SJSA1 (cell line): ENCODE measurements around the gene SDC3. TPM values are rescaled to one million over a fixed set of nuclear protein-coding genes. Genes with fewer than 3 reads are reported as not detected.

Experiments
- DNase-seq, 2 experiments: peaks; one replicate each; pipeline ENCODE4 v3.0.0-alpha.2; 2015 to 2020; ENCODE audit warnings: low spot score in 2 of 2, low read depth in 1 of 2
- H3K27ac ChIP-seq: fragments of 250-450 bp; sonication (Bioruptor Pico); 2 replicates; pipeline ENCODE4 v1.5.1; 2020; ENCODE audit warnings: mild to moderate bottlenecking, moderate library complexity
- H3K27me3 ChIP-seq: fragments of 250-450 bp; sonication (Bioruptor Pico); replicated peaks from 2 replicates; pipeline ENCODE4 v1.5.1; 2020; ENCODE audit warnings: mild to moderate bottlenecking, moderate library complexity
- H3K36me3 ChIP-seq: fragments of 250-450 bp; sonication (Bioruptor Pico); 2 replicates; pipeline ENCODE4 v1.5.1; 2020; ENCODE audit warnings: mild to moderate bottlenecking
- H3K4me1 ChIP-seq: fragments of 250-450 bp; sonication (Bioruptor Pico); replicated peaks from 2 replicates; pipeline ENCODE4 v1.6.1; 2021; ENCODE audit warnings: mild to moderate bottlenecking
- H3K4me3 ChIP-seq: fragments of 250-450 bp; sonication (Bioruptor Pico); 2 replicates; pipeline ENCODE4 v1.5.1; 2020; ENCODE audit warnings: mild to moderate bottlenecking
- H3K9me3 ChIP-seq: fragments of 250-450 bp; sonication (Bioruptor Pico); replicated peaks from 2 replicates; pipeline ENCODE4 v1.5.1; 2020; ENCODE audit warnings: mild to moderate bottlenecking
- total RNA-seq: library from RNA; depleted of rRNA; stranded (reverse); fragments of >200 nt; shearing (Covaris generic); gene quantifications from 2 replicates; pipeline ENCODE4 v1.2.3, GENCODE V29; 2014

Gene SDC3
- total RNA-seq, 1 experiment from 2014 or later, result 43.6 TPM

DNA sequence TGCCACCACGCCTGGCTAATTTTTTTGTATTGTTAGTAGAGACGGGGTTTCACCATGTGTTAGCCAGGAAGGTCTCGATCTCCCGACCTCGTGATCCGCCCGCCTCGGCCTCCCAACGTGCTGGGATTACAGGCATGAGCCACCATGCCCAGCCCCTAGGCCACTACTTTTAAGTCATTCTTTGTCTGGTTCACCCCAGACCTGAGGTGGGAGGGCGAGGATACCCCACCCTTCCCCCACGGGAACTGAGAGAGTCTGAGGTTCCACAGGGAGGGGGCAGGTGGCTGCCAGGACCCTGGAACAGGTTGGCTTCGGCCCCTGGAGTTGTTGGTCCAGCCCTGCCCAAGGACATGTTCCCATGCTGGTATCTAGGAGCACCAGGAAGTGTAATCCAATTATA lies 7.7 kb upstream of the SDC3 start:
- peaks cover 20% of the 10 kb centered on the region for H3K4me1 ChIP-seq
- H3K4me3 ChIP-seq, result no peak overlapping the region
- no peaks in the 10 kb centered on the region for H3K9me3 ChIP-seq
- no peak for DNase-seq
- no peak overlapping the region for H3K27ac ChIP-seq
- H3K36me3 ChIP-seq, result no peaks in the 10 kb centered on the region
- no peaks in the 10 kb centered on the region for H3K27me3 ChIP-seq

DNA sequence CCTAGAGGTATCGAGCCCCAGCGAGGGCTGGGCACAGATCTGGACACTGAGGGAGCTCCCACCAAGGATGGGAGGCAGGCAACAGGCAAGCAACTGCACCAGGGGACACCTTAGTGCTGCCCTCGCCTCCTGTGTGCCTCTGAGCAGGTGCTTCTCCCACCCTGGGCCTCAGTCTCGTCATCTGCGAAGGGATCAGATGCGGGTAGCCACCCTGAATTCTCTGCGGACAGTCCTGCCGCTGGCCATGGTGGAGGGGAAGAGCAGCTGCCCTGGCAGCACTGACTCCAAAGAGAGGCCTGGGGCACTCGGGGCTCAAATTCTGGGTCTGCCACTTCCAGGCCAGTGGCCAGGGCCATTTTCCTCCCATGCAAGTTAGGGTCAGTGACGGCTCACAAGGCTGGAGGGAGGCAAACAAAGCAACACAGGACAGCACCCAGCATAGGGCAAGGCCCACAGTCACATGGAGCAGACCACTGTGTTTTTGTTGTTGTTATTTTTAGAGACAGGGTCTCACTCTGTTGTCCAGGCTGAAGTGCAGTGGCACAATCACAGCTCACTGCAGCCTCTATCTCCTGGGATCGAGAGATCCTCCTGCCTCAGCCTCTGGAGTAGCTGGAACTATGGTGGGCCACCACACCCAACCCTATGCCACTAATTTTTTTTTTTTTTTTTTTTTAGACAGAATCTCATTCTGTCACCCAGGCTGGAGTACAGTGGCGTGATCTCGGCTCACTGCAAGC lies 7.1 kb upstream of the SDC3 start:
- Histone ChIP-seq H3K9me3 (no peaks in the 10 kb centered on the region), H3K4me1 (peaks cover 19% of the 10 kb centered on the region), H3K27ac (no peak overlapping the region), H3K27me3 (no peaks in the 10 kb centered on the region), H3K4me3 (no peak overlapping the region), H3K36me3 (no peaks in the 10 kb centered on the region)
- no peak for DNase-seq

DNA sequence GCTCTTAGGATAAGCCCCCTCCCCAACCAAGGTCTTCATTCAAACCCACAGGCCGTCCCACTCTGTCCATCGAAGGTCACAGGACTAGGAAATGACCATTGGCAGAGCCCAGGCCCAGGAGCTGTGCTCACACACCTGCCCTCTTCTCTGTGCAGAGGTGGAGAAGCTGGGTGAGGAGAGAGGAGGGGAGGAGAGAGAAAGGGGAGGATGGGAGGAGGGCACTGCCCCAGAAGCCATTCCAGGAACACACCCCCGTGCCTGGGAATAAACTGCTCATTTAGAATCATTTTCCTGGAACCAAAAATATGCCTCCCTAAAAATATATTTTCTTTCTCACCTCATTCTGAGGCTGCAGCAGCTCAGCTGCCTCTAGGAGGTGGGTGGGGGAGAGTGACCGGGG lies 6.4 kb upstream of the SDC3 start:
- Histone ChIP-seq H3K9me3 (no peaks in the 10 kb centered on the region), H3K36me3 (no peaks in the 10 kb centered on the region), H3K27me3 (no peaks in the 10 kb centered on the region), H3K4me1 (peaks cover 18% of the 10 kb centered on the region), H3K27ac (no peak overlapping the region), H3K4me3 (no peak overlapping the region)
- no peak for DNase-seq

DNA sequence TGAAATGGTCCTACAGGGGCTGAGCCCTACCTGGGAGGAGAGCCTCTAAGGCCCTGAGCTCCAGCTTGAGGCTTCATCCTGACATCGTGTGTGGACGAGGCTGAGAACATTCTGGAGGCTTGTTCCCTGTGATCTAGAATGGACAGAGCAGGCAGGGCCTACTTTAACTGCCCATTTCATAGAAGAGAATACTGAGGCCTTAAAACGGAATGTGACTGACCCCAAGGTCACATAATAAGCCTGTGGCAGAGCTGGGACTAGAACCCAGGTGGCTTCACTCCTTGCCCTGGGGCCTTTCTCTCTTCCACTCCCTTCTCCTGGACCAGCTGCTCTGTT lies 6.0 kb upstream of the SDC3 start:
- no peaks in the 10 kb centered on the region for H3K9me3 ChIP-seq
- H3K4me3 ChIP-seq, result no peak overlapping the region
- H3K27ac ChIP-seq, result no peak overlapping the region
- peaks cover 19% of the 10 kb centered on the region for H3K4me1 ChIP-seq
- H3K27me3 ChIP-seq, result no peaks in the 10 kb centered on the region
- DNase-seq, result no peak
- no peaks in the 10 kb centered on the region for H3K36me3 ChIP-seq

DNA sequence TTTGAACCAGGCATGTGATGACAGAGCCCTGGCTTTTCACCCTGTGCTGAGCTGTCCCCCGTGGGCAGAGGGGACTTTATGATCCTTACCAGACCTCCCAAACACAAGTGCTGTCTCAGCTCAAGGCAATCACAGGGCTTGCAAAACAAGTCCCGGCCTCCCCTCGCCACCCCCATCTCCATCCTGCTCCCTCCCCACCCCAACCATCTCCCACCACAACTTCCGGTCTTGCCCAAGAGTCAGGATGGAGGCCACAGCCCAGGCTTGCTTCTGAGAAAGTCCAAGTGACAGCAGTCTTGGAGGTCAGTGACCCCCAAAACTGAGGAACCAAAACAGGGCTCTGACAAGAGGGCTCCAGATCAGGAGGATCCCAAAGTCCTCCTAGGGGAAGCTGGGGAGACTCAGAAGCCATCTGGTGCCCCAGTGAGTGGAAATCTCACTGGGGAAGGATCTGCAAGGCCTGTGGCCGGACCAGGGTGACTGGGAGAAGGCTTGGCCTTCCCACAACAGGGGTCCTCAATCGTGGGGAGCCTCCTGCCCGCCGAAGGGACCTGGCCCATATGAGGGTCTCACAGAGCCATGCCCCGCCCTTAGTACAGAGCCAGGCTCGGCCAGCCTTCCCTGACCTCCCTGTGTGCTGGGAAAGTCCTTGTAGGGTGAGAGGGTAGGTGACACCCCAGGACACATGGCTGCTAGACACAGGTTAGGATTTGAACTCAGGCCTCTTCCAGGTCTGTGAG lies 4.5 kb upstream of the SDC3 start:
- Histone ChIP-seq H3K36me3 (no peaks in the 10 kb centered on the region), H3K27ac (no peak overlapping the region), H3K9me3 (no peaks in the 10 kb centered on the region), H3K27me3 (no peaks in the 10 kb centered on the region), H3K4me3 (no peak overlapping the region), H3K4me1 (peaks cover 19% of the 10 kb centered on the region)
- DNase-seq, result no peak

DNA sequence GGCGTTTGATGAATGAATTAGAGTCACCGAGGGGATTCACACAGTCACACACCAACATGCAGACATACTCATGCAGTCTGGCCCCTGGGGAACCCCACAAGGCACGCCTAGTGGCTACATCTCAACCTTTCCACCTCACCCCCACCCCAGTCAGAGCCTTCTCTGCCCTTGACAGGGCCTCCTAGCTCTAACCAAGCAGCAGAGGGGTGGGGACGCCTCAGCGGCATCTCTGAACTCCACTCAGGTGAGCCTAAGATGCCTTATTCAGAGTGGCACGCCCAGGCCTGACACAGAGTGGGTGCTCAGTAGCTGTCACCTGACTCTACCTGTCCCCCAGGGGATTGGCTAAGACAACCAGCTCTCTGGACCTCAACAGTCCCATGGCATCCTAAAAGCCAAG lies 3.7 kb upstream of the SDC3 start:
- Histone ChIP-seq H3K36me3 (no peaks in the 10 kb centered on the region), H3K4me1 (peaks cover 26% of the 10 kb centered on the region), H3K4me3 (no peak overlapping the region), H3K27ac (no peak overlapping the region), H3K27me3 (no peaks in the 10 kb centered on the region), H3K9me3 (no peaks in the 10 kb centered on the region)
- no peak for DNase-seq

DNA sequence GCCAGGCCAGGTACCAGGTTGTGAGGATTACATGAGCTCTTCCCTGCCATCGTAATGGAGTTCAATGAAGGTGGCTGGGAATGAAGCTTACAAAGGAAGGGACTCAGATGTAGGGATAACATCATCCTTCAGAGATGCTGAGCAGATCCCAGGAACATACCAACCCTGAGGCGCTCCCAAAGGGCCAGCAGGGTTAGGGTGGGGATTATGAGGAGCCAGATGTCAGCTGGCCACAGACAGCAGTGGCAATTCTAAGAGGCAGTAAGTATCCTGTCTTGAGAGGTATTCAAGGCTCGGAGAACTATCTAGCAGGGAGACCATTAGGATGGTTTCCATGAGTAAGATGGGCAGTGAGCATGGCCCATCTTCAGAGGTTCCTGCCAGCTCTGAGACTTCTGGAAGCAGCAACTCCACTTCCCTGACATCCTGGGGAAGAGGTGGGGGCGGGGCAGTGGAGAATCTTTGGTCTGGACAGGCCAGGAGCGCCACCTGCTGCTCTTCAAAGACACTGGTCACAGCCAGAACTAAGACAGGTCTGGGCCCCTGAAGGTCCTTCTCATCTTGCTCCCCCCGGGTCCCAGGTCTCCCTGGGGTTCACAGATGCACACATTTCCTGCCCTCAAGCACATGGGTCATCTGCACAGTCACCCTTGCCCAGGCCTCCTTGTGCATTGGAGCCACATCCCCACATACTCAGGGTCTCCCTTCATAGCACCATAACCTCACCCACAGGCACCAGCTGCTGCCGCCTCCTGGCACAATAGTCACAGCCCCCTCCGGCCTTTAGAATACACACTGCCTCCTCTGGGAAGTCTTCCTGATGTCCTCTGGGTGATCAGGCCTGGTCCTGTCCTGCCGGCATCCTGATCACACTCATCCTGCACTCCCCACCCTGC lies 2.7 kb upstream of the SDC3 start:
- peaks cover 31% of the 10 kb centered on the region for H3K4me1 ChIP-seq
- H3K4me3 ChIP-seq, result no peak overlapping the region
- peak; percentile 80 to 89 for DNase-seq
- H3K27me3 ChIP-seq, result no peaks in the 10 kb centered on the region
- no peaks in the 10 kb centered on the region for H3K36me3 ChIP-seq
- no peaks in the 10 kb centered on the region for H3K9me3 ChIP-seq
- no peak overlapping the region for H3K27ac ChIP-seq

DNA sequence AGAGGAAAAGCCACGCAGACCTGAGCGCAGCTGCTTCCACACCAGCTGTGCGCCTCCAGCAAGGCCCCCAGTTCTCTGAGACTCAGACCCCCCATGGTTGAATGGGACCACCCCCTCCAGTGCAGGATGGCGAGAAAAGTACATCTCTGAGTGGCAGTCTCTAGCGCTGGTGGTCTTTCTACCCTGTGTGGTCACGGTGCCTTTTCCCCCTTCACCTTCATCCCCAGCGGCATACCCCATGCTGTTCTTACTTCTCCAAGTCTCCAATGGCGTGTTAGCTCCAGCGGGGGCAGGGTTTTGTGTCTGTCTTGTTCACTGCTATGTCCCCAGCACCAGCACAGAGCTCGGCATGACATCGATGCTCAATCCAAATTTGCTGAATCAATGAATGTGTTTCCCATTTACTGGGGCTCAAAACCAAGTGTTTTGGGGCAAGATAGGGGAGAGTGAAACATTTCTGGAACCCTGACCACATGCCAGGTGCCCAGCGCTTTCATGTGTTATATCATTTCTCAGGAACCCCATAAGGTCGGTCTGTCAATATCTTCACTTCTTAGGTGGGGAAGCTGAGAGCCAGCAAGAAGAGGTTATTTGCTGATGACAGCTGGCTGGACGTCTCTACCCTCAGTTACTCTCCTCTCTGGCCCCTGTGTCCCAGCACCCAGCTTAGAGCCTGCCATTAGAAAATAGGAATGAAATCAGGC lies 959 bp upstream of the SDC3 start:
- Histone ChIP-seq H3K9me3 (no peaks in the 10 kb centered on the region), H3K4me3 (peak overlapping the region; percentile 38; the same call in 1 of the 2 replicates), H3K27ac (peak overlapping the region; percentile 26; the same call in 1 of the 2 replicates)

DNA sequence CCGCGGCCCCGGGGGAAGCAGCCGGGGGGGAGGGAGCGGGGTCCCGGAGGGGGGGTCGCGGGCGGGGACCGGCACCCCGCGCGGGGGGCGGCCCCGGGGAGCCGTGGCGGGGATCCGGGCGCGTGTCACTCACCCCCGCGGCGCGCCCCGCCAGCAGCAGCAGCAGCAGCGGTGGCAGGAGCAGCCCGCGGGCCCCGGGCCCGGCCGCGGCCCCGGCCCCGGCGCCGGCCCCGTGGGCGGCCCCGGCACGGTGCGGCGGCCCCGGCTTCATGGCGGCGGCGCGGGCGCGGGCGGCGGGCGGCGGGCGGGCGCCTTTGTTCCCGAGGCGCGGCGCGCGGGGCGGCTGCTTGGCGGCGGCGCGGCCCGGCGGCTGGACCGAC lies 252 bp downstream of the SDC3 start:
- peak overlapping the region; percentile 54 for H3K4me3 ChIP-seq
- H3K27me3 ChIP-seq, result no peaks in the 10 kb centered on the region
- H3K27ac ChIP-seq, result no peak overlapping the region
- H3K36me3 ChIP-seq, result 0 out of 2 replicates have a peak, but pooled peaks cover 2% of the 10 kb centered on the region
- peaks cover 34% of the 10 kb centered on the region for H3K4me1 ChIP-seq
- no peaks in the 10 kb centered on the region for H3K9me3 ChIP-seq
- no peak for DNase-seq

More for the DNA sequence above, 959 bp upstream of the SDC3 start:
- H3K4me1 ChIP-seq, result peaks cover 31% of the 10 kb centered on the region
- no peaks in the 10 kb centered on the region for H3K27me3 ChIP-seq
- DNase-seq, result no peak
- no peaks in the 10 kb centered on the region for H3K36me3 ChIP-seq

DNA sequence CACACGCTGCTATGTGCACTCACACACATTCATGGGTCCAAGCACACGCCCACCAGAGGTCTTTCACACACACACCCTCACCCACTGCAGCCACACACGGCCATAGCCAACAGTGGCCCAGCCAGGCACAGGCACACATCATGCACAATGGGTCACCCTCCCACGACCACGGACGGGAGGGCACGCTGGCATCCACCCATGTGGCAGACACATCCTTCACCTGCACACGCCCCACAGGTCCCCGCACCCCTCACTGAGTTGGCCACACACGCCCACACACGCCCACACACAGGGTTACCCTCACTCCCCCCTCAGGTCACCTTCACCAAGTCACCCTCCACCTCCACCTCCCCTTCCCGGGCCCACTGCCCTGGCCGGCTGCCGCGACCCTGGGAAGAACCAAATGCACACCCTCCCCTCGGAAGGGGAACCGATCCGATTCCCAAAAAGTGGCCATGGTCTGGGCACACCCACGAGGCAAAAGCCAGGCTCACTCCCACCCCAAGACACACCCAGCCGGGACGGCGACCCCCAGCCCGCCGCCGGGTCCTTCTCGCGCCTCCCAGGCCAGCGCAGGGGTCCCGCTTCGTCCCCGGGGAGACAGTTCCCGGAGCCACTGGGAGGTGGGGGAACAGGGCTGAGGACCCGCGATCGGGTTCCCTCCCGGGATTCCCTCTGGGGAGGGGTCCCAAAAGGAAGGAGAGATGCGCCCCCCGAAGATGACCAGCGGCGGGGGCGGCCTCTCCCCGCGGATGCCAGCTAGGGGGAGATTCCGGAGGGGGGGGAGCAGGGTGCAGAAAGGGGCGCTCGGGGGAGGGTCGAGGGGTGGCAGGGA lies 860 bp downstream of the SDC3 start:
- Histone ChIP-seq H3K27ac (no peak overlapping the region), H3K36me3 (0 out of 2 replicates have a peak, but pooled peaks cover 2% of the 10 kb centered on the region), H3K4me1 (peaks cover 40% of the 10 kb centered on the region), H3K4me3 (peak overlapping the region; percentile 54), H3K27me3 (no peaks in the 10 kb centered on the region), H3K9me3 (no peaks in the 10 kb centered on the region)
- no peak for DNase-seq

DNA sequence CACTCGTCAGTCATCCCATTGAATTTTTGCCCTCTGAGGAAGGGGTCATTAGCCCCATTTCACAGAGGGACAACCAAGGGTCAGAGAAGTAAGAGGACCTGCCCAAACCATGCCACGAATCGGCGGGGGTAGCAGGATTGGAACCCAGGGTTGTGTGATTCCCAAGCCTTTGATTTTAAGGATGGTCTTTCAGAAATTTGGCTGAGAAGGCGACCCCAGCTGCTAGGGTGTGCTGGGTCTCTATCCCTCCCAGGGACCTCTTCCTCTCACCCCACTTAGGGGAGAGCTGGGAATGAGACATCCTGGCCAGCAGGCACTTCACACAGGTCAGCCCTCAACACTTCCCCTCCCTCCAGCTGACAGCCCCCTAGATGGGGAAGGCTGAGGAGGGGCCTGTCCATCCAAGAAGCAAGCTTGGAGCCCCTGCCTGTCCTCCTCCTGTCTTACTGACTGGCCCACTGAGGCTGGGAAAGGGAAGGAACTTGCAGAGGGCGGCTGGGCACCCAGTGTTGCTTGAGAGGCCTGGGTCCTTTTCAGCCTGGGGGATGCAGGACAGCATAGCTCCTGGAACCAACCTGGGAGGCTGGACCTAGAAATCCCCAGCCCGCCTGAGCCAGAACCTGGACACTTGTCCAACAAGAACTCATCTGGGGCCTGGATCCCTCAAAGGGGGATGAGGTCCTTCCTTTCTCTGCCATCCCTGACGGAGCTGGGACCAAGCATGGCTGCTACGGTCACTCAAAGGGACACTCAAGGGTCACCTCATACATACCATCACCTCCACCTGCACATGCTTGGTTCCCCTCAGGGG lies 1.7 kb downstream of the SDC3 start:
- Histone ChIP-seq H3K4me1 (peaks cover 49% of the 10 kb centered on the region), H3K9me3 (no peaks in the 10 kb centered on the region), H3K27ac (no peak overlapping the region), H3K36me3 (0 out of 2 replicates have a peak, but pooled peaks cover 2% of the 10 kb centered on the region), H3K27me3 (no peaks in the 10 kb centered on the region), H3K4me3 (peak overlapping the region; percentile 54)
- DNase-seq, result no peak
